MV-4-11 (cell line): ENCODE measurements around the gene TANC1.

Source experiments
- DNase-seq: peaks from one replicate; lab custom pipeline; 2025; lab: John Stamatoyannopoulos, UW

The TANC1 gene

GRCh38 chr2:159160954-159161353 is 192.5 kb downstream of the TANC1 start:
- peak; percentile 45 for DNase-seq

DNA sequence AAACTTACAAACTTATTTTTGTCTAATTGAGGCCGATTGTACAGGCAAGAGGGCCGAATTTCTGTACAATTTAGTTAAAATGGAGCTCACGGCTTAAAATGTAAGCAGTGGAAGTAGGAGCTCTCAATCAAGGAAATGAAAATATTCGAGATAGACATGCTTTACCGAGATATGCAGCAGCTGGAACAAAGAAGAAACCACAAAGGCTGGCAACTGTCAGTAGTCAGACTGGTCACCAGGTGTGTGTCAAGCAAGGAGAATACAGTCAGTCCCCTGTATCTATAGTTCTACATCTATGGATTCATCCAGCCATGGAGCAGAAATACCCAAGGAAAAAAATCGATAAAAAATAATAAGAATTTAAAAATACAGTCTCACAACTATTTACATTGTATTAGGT is 195.5 kb downstream of the TANC1 start:
- DNase-seq = no peak

- no peak for DNase-seq
These were observed 196.0 kb downstream of the TANC1 start for GRCh38 chr2:159164457-159164911.

GRCh38 chr2:159165048-159165447 is 196.6 kb downstream of the TANC1 start:
- no peak for DNase-seq

- no peak for DNase-seq
These were observed 200.3 kb downstream of the TANC1 start for GRCh38 chr2:159168707-159169106.

- no peak for DNase-seq
These were observed 200.7 kb downstream of the TANC1 start for GRCh38 chr2:159169187-159169586.

GRCh38 chr2:159172403-159172802 is 204.0 kb downstream of the TANC1 start:
- DNase-seq = no peak

GRCh38 chr2:159174759-159175158 is 206.3 kb downstream of the TANC1 start:
- no peak for DNase-seq

DNA sequence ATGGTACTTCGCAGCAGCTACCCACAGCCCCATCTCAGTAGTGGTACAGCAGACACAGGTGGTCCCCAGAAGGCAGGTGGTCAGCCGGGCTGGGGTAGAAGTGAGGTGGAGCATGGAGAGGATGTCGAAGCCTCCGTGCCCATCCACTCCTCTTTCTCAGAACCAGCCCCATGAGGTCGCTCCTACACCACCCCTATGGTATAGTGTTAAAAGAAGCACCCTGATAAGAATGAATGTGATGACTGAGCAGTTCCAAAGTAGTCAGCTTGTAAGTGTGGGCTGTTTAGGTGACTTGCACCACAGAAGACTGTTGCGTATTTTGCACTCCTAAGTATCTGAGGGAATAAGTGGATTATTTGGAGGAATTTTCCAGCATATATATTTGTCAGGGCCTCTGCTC is 206.7 kb downstream of the TANC1 start:
- DNase-seq = no peak

DNA sequence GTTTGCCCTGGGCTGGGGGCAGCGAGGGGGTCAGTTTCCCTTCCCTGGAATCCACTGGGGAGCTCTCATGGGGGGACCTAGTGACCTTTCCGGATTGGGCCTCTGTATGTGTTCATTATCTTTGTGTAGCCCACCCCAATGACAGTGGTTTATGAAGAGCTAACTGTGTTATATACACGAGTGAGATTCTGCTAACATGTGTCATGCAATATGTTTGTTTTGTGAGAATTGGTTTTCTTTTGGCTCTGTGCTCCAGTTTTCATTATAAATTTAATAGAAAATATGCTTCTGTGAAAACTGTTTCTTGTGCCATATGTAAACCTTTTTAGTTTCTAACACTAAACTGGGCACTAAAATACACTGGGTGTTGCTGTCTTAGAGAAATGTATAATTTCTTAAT is 207.5 kb downstream of the TANC1 start:
- DNase-seq = no peak

- no peak for DNase-seq
These were observed 208.1 kb downstream of the TANC1 start for GRCh38 chr2:159176555-159176954.

DNA sequence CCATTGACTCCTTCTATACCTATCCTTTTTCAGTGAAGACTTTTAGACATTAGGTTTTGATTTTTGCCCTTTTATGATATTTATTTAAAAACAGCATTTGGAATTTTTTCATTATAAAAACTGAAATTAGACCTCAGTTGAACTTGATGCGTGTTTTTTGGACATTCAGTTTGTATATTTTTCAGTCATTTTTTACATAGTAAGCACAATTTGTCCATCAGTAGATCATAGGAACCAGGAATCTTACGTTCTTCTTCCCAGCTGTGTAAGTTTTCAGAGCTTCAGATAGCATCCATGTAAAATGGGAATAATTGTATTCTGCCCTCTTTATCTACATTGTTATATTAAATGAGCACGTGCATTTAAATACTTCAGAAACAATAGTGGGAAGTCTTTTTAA is 208.9 kb downstream of the TANC1 start:
- no peak for DNase-seq

DNA sequence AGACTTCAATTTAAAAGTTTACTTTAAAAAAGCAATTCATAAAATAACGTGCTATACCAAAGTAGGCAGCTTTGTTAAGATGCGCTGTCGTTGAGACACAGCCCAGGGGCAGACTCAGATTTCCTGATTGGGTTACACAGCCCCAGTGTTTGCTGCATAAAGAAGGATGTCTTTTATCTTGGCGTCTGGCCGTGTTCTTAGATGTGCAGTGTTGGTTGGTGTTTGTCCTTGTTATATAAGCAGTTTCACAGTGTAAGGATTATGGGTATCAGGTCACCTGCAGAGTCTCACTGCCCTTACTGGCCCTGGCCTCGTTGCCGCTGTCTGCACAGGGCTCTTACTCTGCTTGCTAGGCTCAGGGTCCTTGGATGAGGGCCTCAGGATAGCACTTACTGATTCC is 209.5 kb downstream of the TANC1 start:
- DNase-seq = no peak

GRCh38 chr2:159179096-159179495 is 210.7 kb downstream of the TANC1 start:
- DNase-seq = no peak

- DNase-seq = no peak
These were observed 211.3 kb downstream of the TANC1 start for GRCh38 chr2:159179696-159180095.

GRCh38 chr2:159183346-159183745 is 214.9 kb downstream of the TANC1 start:
- DNase-seq = no peak

- DNase-seq = peak; percentile 11
These were observed 217.1 kb downstream of the TANC1 start for GRCh38 chr2:159185401-159186130.

DNA sequence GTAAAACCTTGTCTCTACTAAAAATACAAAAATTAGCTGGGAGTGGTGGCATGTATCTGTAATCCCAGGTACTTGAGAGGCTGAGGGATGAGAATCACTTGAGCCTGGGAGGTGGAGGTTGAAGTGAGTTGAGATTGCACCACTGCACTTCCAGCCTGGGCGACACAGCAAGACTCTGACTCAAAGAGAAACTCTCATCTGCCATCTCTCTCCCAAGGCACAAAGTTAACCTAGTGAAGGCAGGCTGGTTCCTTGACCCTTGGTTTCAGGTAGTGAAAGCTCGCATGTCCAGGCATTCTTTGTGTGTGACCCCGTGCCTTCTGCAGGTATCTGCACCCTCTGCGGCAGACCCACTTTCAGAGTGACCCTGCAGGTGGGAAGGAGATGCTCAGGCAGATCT is 218.0 kb downstream of the TANC1 start:
- no peak for DNase-seq

- no peak for DNase-seq
These were observed 218.7 kb downstream of the TANC1 start for GRCh38 chr2:159187106-159187505.

GRCh38 chr2:159188449-159188848 is 220.0 kb downstream of the TANC1 start:
- DNase-seq = no peak

GRCh38 chr2:159192371-159192918 is 224.0 kb downstream of the TANC1 start:
- DNase-seq = no peak

- DNase-seq = peak; percentile 4
These were observed 225.4 kb downstream of the TANC1 start for GRCh38 chr2:159193791-159194190.

- DNase-seq = no peak
These were observed 225.8 kb downstream of the TANC1 start for GRCh38 chr2:159194241-159194640.

DNA sequence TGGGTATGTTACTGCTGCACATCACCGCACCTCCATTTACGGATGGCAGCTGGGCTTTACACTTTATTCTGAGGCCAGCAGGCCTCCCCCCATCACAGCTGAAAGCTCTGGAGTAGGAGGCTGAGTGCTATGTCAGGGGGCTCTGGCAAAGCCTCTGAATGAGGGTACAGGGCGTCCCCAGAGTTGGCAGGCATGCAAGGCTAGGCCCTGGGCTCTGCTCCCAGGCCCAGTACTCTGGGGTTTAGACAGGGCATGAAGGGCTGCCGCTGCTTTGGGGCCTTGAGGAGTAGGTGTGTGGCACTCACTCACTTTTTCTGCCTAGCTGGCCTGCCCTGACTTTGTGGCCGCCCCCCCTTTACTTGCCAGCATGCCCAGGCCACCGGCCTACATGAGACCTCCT is 227.3 kb downstream of the TANC1 start:
- DNase-seq = no peak
